ENCODE results near the gene CARD9.
A peak's percentile ranks its signal among the peaks of the same experiment; 100 is the strongest.

The CARD9 gene

GRCh38 chr9:136345281-136346156 lies 27.9 kb downstream of the CARD9 start:
- DNase-seq, result no peak

DNA sequence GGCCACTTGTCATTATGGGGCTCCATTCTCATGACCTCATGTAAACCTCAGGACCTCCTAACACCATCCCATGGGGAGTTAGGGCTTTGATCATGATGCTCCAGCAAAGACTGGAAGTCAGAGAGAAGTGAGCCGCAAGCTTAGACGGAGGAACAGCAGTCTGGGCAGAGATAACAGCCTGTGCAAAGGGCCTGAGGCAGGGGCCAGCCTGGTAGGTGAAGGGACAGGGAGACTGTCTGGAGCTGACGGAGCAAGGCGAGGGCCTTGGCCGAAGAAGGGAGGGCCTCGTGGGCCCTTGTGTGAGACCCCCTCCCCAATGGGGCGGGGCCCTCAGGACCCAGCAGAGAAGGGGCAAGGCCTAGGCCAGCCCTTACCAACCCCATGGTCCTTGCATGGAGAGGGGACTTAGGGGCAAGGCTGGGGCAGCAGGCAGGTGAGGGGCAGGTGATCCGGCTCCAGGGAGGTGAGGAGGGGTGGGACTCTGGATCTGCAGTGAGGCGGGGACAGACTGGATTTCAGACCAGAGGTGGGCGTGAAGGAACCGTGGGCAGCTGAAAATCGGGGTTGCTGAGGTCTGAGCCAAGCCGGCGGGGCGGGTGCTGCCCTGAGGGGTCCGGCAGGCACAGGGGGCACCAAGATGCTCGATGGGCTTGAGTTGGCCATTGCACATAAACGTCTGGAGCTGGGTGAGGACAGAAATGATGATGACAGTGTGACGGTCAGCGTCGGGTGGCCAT lies 28.8 kb downstream of the CARD9 start:
- DNase-seq, result no peak

- no peak for DNase-seq
These were observed 29.6 kb downstream of the CARD9 start for GRCh38 chr9:136343884-136344269.

DNA sequence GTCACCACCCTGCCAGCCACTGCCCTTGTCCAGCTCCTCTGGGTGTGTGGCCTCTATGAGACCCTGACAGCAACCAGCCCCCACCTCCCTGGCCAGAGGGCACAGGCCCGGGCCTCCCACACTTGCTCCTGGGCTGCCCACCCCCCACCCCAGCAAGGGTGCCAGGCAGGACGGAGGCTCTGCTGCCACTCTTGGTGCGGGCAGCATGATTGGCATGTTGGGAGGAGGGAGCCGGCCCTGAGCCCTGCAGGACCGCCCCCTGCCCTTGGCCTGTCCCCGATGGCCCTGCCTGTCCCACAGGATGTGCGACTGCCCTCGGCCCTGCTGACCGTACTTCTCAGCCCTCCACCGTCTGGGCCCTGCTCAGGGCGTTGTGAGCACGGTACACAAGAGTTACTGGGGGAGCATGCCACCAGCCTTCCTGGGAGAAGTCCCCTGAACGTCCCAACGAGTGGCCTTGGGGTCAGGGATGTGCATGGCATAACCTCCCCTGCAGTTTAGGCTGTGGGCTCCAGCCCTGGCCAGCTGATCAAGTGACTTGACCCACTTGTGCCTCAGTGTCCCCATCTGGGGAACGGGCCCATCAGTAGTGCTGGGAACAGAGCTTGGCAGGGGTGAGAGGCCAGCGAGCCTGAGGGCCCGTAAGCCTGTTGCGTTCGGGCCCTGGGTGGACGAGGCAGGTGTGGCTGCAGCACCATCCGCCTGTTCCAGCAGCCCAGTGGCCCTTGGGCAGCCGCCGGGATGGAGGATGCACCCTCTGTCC lies 30.2 kb downstream of the CARD9 start:
- no peak for DNase-seq

DNA sequence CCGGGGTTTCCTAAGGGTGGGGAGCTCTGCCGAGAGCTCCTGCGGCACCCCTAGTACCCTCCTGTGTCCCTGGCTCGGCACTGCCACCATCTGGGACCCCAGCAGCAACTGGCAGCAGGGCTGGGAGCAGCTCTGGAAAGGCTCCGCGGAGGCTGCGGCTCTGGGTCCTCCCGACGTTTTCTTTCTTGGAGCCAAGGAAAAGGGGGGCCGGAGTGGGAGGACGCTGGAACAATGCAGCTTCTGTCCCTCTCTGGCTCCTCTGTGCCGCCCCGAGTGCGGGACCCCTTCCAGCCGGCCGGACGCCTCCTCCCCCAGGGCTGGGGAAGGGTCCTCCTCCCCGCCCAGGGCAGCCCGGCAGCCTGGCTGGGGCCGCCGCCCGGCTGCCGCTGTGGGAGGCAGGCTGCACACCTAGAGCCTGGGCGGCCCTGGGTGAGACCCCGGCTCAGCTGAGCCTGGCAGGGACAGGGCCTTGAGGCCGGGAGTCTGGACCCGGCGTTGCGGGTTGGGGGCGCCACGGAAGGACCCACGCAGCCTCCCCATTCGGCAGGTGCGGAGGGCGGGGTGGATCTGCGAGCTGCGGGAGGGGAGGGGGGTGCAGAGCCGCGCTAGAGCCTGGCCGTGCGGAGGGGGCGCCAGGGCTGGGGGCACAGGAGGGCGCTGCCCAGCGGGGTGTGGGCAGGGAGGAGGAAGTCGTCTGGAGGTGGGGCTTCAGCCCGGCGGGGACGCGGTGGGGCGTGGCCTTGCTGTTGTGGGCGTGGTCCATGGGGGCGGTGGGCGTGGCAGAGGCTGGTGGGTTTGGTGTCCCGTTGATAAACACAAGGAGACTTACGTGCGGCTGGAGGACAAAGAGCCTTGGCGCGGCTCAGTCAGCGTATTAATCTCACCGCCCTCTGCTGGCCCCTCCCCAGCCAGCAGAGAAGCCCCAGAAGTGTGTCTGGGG lies 31.0 kb downstream of the CARD9 start:
- DNase-seq, result peak; percentile 64

- no peak for DNase-seq
These were observed 31.7 kb downstream of the CARD9 start for GRCh38 chr9:136341769-136342168.

GRCh38 chr9:136341042-136341655 lies 32.3 kb downstream of the CARD9 start:
- no peak for DNase-seq

DNA sequence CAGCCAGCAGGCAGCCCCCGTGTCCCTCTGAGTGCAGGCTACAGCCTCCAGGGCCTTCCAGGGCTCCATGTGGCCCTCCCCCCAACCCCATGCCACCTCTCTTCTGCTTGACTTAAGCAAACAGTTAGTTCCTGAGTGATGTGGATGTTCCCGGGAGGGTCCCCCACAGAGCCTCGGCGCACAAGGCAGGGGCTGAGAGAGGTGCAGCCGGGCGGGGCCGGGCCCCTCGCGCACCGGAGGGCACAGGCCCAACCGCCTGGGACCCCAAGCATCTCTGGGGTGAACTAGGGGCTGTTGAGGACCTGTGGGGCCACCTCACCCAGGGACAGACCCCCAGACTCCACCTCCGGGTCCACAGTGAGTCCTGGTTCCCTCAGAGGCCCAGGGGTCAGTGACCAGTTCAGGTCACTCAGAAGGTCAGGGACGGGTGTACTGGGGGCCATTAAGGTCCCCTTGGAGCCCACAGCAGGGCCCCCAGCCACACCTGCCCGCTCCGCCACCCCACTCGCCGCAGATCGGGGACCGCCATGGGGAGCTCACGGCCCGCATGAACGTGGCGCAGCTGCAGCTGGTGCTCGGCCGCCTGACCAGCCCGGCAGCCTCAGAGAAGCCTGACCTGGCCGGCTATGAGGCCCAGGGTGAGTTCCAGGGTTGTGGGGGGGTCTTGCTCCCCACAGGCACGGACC lies 33.0 kb downstream of the CARD9 start:
- DNase-seq, result no peak

GRCh38 chr9:136339958-136340310 lies 33.5 kb downstream of the CARD9 start:
- DNase-seq, result no peak

- peak; percentile 44 for DNase-seq
These were observed 34.1 kb downstream of the CARD9 start for GRCh38 chr9:136339173-136339957.

DNA sequence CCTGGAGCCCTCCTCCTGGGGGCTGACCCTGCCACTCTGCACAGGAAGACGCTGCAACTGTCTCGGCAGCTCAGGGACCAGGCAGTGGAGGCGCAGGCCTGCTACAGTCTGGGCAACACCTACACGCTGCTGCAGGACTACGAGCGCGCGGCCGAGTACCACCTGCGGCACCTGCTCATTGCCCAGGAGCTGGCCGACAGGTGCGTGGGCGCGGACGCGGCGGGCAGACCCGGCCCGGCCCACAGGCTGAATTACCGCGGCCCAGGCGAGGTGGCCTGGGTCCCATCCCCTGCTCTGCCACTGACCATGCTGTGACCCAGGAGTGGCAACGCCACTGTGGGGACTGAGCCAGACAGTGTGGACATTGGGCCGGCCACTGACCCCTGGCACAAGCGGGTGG lies 35.0 kb downstream of the CARD9 start:
- DNase-seq, result no peak

DNA sequence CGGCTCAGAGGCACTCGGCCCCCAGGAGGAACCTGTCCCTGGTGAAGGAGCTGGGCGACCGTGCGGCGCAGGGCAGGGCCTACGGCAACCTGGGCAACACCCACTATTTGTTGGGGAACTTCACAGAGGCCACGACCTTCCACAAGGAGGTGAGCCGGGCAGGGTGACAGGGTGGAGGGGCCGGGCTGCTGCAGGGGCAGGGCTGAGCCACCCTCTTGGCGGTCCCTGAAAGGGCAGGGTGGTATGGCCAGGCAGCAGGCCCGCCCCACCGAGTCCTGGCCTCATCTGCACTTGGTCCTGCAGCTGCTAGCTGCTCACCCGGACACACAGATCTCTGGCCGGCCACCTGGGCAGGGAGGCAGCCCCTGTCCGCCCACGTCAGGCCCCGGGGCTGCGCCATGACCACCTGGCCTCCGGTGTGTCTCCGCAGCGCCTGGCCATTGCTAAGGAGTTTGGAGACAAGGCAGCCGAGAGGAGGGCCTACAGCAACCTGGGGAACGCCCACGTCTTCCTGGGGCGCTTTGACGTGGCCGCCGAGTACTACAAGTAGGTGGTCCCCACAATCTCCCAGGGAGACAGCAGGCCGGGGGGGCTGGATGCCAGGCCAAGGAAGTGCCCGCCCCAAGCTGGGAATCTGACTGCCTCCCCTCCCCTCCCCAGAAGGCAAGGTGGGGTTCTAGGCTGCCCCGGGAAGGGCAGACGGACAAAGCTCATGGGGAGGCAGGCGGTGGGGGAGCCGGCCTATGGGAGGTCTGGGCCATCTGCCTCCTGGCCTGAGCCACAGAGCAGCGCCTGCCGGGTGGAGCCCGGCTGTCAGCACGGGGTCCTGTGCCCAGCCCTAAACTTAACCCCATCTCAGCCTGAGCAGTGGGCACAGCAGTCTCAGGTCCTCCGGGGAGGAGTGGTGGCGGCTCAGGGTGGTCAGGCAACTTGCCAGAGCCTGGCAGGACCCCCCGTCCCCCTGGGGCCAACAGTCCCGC lies 35.8 kb downstream of the CARD9 start:
- no peak for DNase-seq

DNA sequence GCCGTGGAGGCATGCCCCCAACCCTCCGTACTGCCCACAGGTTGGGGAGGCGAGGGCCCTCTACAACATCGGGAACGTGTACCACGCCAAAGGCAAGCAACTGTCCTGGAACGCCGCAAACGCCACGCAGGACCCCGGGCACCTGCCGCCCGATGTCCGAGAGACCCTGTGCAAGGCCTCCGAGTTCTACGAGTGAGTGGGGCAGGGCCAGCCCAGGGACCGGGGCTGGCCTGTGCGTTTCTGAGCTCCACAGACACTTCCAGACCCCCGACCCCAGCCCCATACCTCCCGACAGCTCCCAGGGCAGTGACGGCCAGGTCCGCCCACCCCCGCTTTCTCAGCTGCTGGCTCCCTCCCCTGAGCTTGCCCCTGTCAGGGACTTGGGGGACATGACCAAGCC lies 36.6 kb downstream of the CARD9 start:
- DNase-seq, result no peak

DNA sequence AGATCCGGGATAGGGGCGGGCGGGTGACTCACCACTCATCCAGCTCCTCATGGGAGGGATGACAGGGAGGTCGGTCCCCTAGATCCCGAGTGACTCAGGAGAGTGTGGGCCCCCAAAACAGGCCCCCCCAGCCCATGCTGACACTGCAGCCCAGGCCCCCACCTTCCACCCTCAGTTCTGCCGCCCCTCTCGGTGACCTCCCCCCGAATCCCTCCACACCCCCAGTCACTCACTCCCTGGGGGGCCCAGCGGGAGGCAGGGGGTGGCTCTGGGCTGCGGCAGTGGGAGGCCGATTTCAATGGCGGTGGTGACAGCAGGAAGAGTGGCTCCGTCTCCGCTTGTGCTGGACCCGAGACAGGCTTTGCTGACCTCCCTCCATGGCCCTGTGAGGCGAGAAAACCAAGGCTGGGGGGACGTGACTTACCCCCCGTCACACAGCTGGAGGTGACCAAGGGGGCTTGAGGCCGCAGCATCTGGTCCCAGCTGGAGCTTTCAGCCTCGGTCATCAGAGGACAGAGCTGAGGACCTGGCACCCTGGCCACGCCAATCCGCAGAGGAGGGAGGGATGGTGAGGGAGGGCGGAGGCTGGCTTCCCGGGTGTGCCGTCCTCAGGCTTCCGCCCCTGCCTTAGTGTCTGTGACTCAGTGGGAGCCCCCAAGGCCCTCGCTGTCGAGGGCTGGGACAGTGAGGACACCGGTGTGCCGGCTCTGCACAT lies 37.2 kb downstream of the CARD9 start:
- DNase-seq, result no peak

- DNase-seq, result no peak
These were observed 37.9 kb downstream of the CARD9 start for GRCh38 chr9:136335296-136336155.

DNA sequence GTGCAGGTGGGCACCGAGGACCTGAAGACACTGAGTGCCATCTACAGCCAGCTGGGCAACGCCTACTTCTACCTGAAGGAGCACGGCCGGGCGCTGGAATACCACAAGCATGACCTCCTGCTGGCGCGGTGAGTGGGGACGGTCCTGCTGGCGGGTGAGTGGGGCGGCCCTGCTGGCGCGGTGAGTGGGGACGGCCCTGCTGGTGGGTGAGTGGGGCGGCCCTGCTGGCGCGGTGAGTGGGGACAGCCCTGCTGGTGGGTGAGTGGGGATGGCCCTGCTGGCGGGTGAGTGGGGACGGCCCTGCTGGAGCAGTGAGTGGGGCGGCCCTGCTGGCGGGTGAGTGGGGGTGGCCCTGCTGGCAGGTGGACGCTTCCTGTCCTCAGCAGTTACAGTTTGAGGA lies 38.9 kb downstream of the CARD9 start:
- DNase-seq, result no peak

GRCh38 chr9:136333486-136333885 lies 40.0 kb downstream of the CARD9 start:
- no peak for DNase-seq

- DNase-seq, result no peak
These were observed 40.4 kb downstream of the CARD9 start for GRCh38 chr9:136333045-136333444.

Data from CD4-positive, alpha-beta T cell treated with Interleukin-12 subunit alpha and Interleukin-12 subunit beta, for 1 hour (primary cell).